GM23338 (cell line): ENCODE results near the gene ABI3.
"Not testable (repeated sequence)": the region's sequence is repeated elsewhere in the genome, so short reads cannot be mapped to it uniquely, and the experiment has no call there.

ENCODE experiments used
- CREB1 ChIP-seq: fragments of 250-450 bp; sonication (Bioruptor Pico); IDR thresholded peaks from 2 replicates; pipeline ENCODE4 v1.5.0; 2020; ENCODE audit warnings: low read depth, mild to moderate bottlenecking, moderate library complexity
- EZH2 ChIP-seq: fragments of 200-600 bp; sonication (generic); IDR thresholded peaks from one replicate; pipeline ENCODE4 v1.8.0; 2017; ENCODE audit warnings: antibody characterized with exemption, mild to moderate bottlenecking, low read depth; ENCODE audit not compliant: unreplicated experiment
- EZH2phosphoT487 ChIP-seq: fragments of 200-600 bp; sonication (generic); IDR thresholded peaks from one replicate; pipeline ENCODE4 v1.8.1; 2018; ENCODE audit warnings: antibody characterized with exemption; ENCODE audit not compliant: unreplicated experiment
- POLR2AphosphoS5 ChIP-seq: IDR thresholded peaks from 2 replicates; pipeline ENCODE4 v1.6.1; 2016; ENCODE audit warnings: antibody characterized with exemption, low read depth
- STAT1 ChIP-seq: IDR thresholded peaks from one replicate; pipeline ENCODE4 v1.6.1; 2016; ENCODE audit warnings: antibody characterized with exemption; ENCODE audit not compliant: unreplicated experiment
- ZNF114 ChIP-seq: fragments of 250-450 bp; sonication (Bioruptor Pico); IDR thresholded peaks from 2 replicates; pipeline ENCODE4 v1.5.0; 2020; ENCODE audit warnings: mild to moderate bottlenecking, moderate library complexity
- ZNF331 ChIP-seq: fragments of 250-450 bp; sonication (Bioruptor Pico); IDR thresholded peaks from 2 replicates; pipeline ENCODE4 v1.5.0; 2020; ENCODE audit warnings: low read depth, mild to moderate bottlenecking, moderate library complexity
- TF ChIP-seq, protein P1 (sequence below), 2 experiments: fragments of 200-600 bp in 1 of 2; sonication (generic) in 1 of 2; conservative IDR thresholded peaks; 2 replicates each; pipeline versions ENCODE4 v1.5.1 to v1.6.1; 2016 to 2017; ENCODE audit warnings: antibody characterized with exemption in 2 of 2, low read depth in 2 of 2, mild to moderate bottlenecking in 2 of 2, moderate library complexity in 1 of 2
- TF ChIP-seq, protein P2 (sequence below): IDR thresholded peaks from one replicate; pipeline ENCODE4 v1.6.1; 2018; ENCODE audit warnings: antibody characterized with exemption; ENCODE audit not compliant: unreplicated experiment

DNA sequence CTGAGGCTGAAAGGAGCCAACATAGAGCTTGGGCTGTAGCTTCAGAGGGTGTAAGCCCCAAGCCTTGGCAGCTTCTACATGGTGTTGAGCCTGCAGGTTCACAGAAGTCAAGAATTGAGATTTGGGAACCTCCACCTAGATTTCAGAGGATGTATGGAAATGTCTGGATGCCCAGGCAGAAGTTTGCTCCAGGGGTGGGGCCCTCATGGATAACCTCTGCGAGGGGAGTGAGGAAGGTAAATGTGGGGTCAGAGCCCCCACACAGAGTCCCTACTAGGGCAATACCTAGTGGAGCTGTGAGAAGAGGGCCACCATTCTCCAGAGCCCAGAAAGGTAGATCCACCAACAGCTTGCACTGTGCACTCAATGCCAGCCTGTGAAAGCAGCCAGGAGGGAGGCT is 25.1 kb upstream of the ABI3 start:
- TF ChIP-seq, protein P1, sequence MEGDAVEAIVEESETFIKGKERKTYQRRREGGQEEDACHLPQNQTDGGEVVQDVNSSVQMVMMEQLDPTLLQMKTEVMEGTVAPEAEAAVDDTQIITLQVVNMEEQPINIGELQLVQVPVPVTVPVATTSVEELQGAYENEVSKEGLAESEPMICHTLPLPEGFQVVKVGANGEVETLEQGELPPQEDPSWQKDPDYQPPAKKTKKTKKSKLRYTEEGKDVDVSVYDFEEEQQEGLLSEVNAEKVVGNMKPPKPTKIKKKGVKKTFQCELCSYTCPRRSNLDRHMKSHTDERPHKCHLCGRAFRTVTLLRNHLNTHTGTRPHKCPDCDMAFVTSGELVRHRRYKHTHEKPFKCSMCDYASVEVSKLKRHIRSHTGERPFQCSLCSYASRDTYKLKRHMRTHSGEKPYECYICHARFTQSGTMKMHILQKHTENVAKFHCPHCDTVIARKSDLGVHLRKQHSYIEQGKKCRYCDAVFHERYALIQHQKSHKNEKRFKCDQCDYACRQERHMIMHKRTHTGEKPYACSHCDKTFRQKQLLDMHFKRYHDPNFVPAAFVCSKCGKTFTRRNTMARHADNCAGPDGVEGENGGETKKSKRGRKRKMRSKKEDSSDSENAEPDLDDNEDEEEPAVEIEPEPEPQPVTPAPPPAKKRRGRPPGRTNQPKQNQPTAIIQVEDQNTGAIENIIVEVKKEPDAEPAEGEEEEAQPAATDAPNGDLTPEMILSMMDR (conservative IDR thresholded peaks at IDR 0.05; ENCODE audit: low read depth in 2 of 2): not testable (repeated sequence)
- not testable (repeated sequence) for TF ChIP-seq CREB1 (CRISPR knock-in tag); POLR2AphosphoS5; EZH2; ZNF114; EZH2phosphoT487; STAT1; ZNF331 (CRISPR knock-in tag)
- TF ChIP-seq, protein P2, sequence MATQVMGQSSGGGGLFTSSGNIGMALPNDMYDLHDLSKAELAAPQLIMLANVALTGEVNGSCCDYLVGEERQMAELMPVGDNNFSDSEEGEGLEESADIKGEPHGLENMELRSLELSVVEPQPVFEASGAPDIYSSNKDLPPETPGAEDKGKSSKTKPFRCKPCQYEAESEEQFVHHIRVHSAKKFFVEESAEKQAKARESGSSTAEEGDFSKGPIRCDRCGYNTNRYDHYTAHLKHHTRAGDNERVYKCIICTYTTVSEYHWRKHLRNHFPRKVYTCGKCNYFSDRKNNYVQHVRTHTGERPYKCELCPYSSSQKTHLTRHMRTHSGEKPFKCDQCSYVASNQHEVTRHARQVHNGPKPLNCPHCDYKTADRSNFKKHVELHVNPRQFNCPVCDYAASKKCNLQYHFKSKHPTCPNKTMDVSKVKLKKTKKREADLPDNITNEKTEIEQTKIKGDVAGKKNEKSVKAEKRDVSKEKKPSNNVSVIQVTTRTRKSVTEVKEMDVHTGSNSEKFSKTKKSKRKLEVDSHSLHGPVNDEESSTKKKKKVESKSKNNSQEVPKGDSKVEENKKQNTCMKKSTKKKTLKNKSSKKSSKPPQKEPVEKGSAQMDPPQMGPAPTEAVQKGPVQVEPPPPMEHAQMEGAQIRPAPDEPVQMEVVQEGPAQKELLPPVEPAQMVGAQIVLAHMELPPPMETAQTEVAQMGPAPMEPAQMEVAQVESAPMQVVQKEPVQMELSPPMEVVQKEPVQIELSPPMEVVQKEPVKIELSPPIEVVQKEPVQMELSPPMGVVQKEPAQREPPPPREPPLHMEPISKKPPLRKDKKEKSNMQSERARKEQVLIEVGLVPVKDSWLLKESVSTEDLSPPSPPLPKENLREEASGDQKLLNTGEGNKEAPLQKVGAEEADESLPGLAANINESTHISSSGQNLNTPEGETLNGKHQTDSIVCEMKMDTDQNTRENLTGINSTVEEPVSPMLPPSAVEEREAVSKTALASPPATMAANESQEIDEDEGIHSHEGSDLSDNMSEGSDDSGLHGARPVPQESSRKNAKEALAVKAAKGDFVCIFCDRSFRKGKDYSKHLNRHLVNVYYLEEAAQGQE: not testable (repeated sequence)
